Glomerular endothelial cell (primary cell): Measurements from ENCODE around the gene ZSWIM5. TPM values are rescaled to one million over a fixed set of nuclear protein-coding genes. Genes with fewer than 3 reads are reported as not detected.
"Not testable (repeated sequence)": the region's sequence is repeated elsewhere in the genome, so short reads cannot be mapped to it uniquely, and the experiment has no call there.

ENCODE experiments used
- DNase-seq: peaks from one replicate; pipeline ENCODE4 v3.0.0-alpha.2; 2011; ENCODE audit warnings: low read depth, low spot score; ENCODE audit errors: extremely low read depth
- total RNA-seq: library from RNA; depleted of rRNA; stranded (reverse); fragments of >200 nt; gene quantifications from 2 replicates; pipeline ENCODE4 v1.2.3, GENCODE V29; 2015

ZSWIM5 gene
- total RNA-seq, 1 donor from 2014 or later, result 0.29 TPM

DNA sequence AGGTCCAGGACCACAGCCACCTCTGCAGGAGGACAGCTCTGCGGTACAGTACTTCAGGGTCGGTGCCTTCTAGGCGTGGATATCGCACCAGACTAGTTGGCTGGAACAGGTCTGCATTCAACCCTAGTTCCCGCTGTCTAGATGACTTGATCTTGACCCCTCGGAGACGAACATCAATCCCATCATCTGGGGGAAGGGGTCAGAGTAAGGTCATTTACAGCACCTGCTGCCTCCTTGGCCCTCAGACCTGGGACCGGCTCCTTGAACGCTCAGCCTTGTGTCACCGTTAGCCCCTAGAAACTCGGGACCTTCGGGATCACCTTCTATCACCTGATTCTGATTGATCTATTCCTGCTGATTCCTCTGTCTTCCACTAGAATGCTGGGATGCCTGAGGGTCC, 197.9 kb downstream of the ZSWIM5 start:
- no peak for DNase-seq

DNA sequence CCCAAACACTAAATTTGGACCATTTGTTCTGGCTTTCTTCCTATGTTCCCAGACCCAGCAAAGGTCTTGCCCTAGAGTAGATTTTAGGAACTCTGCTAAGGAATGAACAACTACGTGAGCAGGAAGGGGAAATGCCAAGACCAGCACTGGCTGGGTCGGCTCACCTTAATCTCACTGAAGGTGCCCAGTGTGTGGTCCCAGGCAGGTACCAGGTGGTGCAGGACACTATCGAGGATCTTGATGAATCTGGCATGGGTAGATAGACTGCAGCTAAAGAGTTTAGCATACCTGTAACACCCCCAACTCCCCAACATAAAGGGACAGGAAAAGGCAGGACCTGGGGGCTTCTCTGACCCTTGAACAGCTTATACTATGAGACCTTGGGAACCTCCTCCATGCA, 198.3 kb downstream of the ZSWIM5 start:
- no peak for DNase-seq

GRCh38 chr1:45007311-45007710, 199.1 kb downstream of the ZSWIM5 start:
- no peak for DNase-seq

GRCh38 chr1:45005761-45006160, 200.6 kb downstream of the ZSWIM5 start:
- no peak for DNase-seq

GRCh38 chr1:45004281-45004920, 202.0 kb downstream of the ZSWIM5 start:
- DNase-seq, result no peak

GRCh38 chr1:45003741-45004140, 202.7 kb downstream of the ZSWIM5 start:
- DNase-seq, result no peak

- no peak for DNase-seq
Observed at GRCh38 chr1:45002650-45003645, 203.5 kb downstream of the ZSWIM5 start.

DNA sequence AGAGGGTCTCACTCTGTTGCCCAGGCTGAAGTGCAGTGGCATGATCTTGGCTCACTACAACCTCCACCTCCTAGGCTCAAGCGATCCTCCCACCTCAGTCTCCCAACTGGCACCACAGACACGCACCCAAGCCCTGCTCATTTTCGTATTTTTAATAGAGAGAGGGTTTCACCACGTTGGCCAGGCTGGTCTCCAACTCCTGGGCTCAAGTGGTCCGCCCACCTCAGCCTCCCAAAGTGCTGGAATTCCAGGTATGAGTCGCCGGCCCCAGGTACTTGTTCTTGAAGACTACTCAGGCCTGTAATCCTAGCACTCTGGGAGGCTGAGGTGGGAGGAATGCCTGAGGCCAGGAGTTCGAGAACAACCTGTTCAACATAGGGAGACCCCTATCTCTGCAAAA, 204.8 kb downstream of the ZSWIM5 start:
- DNase-seq, result not testable (repeated sequence)

DNA sequence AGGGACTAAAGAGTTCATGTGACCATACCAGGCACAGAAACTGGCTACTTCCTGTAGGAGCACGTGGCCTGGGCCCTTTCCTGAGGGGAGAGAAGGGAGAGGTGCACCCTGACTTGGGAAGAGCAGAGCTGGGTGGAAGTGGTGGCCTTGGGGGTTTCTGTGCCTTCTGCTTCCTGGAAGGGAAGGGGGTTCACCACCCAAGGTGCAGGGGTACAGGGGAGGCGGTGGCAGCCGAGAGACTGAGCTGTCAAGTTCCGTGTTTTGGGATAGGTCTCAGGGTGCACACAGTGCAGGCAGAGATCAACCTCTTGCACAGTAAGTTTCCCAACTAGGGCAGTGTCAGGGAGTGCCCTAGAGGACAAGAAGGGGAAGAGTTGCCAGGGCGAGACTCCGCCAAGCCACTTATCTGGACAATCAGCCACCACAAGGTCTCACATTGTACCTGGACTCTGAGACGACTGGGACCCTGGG, 205.4 kb downstream of the ZSWIM5 start:
- DNase-seq, result no peak

- DNase-seq, result no peak
Observed at GRCh38 chr1:44999232-44999631, 207.2 kb downstream of the ZSWIM5 start.

DNA sequence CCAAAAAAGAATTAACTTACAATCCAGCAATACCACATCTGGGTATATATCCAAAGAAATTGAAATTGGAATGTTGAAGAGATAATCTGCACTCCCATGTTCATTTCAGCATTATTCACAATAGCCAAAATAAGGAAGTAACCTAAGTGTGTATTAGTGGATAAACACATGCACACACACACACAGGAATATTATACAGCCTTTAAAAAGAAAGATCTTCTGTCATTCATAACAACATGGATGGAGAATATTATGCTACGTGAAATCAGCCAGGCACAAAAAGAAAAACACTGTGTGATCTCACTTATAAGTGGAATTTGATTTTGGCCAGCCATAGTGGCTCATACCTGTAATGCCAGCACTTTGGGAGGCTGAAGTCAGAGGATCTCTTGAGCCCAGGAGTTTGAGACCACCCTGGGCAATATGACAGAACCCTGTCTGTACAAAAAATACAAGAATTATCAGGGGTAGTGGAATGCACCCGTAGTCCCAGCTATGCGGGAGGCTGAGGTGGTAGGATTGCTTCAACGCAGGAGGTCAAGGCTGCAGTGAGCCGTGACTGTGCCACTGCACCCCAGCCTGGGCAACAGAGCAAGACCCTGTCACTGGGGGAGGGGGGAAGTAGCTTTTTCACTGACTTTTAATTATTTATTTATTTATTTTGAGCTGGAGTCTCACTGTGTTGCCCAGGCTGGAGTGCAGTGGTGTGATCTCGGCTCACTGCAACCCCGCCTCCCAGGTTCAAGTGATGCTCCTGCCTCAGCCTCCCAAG, 210.8 kb downstream of the ZSWIM5 start:
- no peak for DNase-seq

GRCh38 chr1:44994309-44994898, 212.0 kb downstream of the ZSWIM5 start:
- no peak for DNase-seq

GRCh38 chr1:44988531-44989156, 217.8 kb downstream of the ZSWIM5 start:
- DNase-seq, result no peak

DNA sequence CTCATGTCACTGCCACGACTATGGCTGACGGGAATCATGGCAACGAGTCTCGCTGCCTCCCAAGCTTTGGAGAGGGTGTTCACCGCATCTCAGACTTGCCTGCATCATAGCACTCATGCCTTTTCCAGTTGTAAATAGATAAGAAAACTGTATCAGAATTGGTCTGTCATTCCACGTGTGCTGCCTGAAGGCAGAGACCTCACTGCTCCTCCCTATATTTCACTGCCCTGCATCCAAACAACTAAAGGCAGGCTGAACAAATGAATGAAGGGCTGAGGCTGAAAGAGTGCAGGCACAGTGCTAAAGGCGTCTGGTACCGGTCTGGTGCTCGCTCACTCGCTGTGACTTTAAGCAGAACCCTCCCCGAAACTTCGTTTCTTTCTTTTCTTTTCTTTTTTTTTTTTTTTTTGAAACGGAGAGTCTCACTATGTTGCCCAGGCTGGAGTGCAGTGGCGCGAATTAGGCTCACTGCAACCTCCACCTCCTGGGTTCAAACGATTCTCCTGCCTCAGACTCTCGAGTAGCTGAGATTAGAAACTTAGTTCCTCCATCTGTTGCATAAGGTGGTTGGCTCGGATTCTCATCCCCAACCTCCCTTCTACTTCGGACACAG, 220.6 kb downstream of the ZSWIM5 start:
- no peak for DNase-seq

DNA sequence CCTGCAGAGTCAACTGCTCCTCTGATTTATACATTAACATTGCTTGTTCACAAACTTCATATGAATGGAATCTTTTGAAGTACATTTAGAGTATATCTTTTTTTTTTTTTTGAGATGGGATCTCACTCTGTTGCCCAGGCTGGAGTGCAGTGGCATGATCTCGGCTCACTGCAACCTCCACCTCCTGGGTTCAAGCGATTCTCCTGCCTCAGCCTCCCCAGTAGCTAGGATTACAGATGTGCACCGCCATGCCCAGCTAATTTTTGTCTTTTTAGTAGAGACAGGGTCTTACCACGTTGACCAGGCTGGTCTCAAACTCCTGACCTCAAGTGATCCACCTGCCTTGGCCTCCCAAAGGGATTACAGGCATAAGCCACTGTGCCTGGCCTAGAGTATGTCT, 229.0 kb downstream of the ZSWIM5 start:
- not testable (repeated sequence) for DNase-seq

DNA sequence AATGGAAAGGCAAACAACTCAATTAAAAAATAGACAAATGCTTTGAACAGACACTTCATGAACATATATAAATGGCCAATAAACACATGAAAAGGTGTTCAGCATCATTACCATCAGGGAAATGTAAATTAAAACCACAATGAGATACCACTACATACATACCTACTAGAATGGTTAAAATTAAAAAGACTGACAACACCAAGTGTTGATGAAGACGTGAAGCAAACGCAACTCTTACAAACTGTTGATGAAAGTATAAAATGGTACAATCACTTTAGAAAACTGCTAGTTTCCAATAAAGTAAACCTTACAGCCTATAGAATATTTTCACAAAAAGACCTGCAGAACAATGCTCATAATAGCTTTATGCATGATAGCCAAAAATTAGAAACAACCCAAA, 230.2 kb downstream of the ZSWIM5 start:
- no peak for DNase-seq

- DNase-seq, result no peak
Observed at GRCh38 chr1:44973645-44974044, 232.8 kb downstream of the ZSWIM5 start.

DNA sequence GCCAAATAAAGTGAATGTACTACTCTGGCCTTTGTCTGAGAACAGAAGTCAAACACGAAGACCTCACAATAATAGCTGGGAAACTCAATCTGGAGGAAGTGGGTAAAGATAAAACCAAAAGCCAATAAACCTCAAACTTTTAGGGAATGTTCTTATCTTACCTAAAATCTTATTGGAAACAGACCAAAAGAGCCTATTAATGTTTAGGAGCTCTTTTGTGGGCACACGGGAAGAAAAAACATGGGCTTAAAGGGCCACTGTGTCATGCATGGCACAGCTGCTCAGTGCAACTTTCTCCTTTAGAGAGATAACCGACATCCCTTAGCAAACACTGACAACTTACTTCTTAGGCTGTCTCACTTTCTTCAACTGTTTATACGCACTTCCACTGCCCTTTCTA, 236.1 kb downstream of the ZSWIM5 start:
- no peak for DNase-seq
